Choroid plexus epithelial cell (primary cell): ENCODE results near the gene NVL.
"Not testable (repeated sequence)": the region's sequence is repeated elsewhere in the genome, so short reads cannot be mapped to it uniquely, and the experiment has no call there.

Experiments used
- DNase-seq: peaks from one replicate; pipeline ENCODE4 v3.0.0-alpha.2; 2010; ENCODE audit warnings: low read depth
- H3K4me3 ChIP-seq: 2 replicates; pipeline ENCODE4 v1.5.1; 2011; ENCODE audit warnings: low read depth, mild to moderate bottlenecking, control low read depth, low read length, moderate library complexity
- CTCF ChIP-seq: conservative IDR thresholded peaks from 2 replicates; pipeline ENCODE4 v1.5.1; 2011; ENCODE audit warnings: low read depth, mild to moderate bottlenecking, control low read depth, inconsistent platforms, low read length, moderate library complexity

The NVL gene

GRCh38 chr1:224317383-224318045, 12.5 kb downstream of the NVL start:
- TF ChIP-seq CTCF, result no peak
- no peak for DNase-seq
- no peak overlapping the region for H3K4me3 ChIP-seq

GRCh38 chr1:224312025-224312424, 17.9 kb downstream of the NVL start:
- no peak overlapping the region for H3K4me3 ChIP-seq
- TF ChIP-seq CTCF, result no peak
- no peak for DNase-seq

GRCh38 chr1:224311503-224311902, 18.5 kb downstream of the NVL start:
- peak; percentile 10 for DNase-seq
- H3K4me3 ChIP-seq, result not testable (repeated sequence)

GRCh38 chr1:224308064-224308463, 21.9 kb downstream of the NVL start:
- TF ChIP-seq CTCF, result no peak
- no peak overlapping the region for H3K4me3 ChIP-seq
- no peak for DNase-seq

- no peak for TF ChIP-seq CTCF
- no peak overlapping the region for H3K4me3 ChIP-seq
- DNase-seq, result no peak
Observed at GRCh38 chr1:224304767-224305166, 25.2 kb downstream of the NVL start.

GRCh38 chr1:224302947-224303346, 27.0 kb downstream of the NVL start:
- H3K4me3 ChIP-seq, result no peak overlapping the region
- TF ChIP-seq CTCF, result no peak
- DNase-seq, result peak; percentile 2

- no peak for TF ChIP-seq CTCF
- H3K4me3 ChIP-seq, result no peak overlapping the region
Observed at GRCh38 chr1:224301391-224301790, 28.6 kb downstream of the NVL start.

GRCh38 chr1:224300346-224300745, 29.6 kb downstream of the NVL start:
- no peak for TF ChIP-seq CTCF
- DNase-seq, result peak; percentile 90
- H3K4me3 ChIP-seq, result no peak overlapping the region

More at GRCh38 chr1:224301391-224301790, 28.6 kb downstream of the NVL start:
- DNase-seq, result no peak
